ENCODE results near the gene LTBP2. TPM values are rescaled to one million over a fixed set of nuclear protein-coding genes. Genes with fewer than 3 reads are reported as not detected.

LTBP2 gene
- total RNA-seq, 2 experiments from 2014 or later = 0.10 to 0.31 TPM

DNA sequence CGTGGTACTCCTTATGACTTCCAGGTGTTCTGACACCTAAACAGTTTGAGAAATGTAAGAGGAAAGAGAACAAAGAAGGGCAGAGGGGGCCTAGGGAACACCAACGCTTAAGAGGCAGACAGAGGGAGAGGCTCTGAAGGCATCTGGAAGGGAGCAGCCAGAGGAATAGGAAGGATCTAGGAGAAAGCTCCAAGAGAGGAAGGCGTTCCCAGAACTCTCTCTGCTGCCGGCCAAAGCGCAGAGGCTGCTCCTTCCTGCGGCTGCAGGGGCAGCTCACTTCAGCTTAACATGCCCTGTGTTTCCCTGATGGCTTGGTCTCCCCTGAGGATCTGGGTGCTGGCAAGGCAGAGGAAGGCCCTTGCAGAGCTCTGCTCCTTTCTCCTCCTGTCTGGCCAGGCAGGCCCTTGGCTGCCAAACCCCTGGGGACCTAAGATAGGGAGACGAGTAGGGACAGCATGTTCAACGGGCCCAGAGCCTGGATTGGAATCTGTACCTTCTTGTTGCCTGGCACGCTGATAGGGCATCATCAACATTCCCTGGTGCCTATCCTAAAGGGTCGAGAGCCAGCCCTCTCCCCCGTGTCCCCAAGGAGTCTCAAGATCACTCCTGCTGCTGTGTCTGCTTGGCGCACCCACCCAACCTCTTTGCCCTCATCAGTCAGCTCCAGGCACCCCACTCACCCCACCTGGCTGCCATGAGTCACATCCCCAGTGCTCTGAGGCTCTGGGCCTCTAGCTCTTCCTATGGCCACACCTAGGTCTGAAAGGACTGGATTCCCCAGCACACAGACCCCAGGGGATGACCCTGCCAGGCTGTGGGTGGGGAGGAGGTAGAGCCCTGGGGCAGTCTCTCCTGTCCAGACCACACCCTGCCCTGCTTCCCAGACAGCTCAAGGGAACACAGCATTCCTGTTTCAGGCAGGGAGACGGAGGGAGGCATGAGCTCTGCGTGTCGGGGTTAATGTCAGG lies 45.6 kb downstream of the LTBP2 start:
- Mint-ChIP-seq H3K4me1 (ENCODE audit: low read depth) (peaks cover 3% of the 10 kb centered on the region), H3K27me3 (peaks cover under 1% of the 10 kb centered on the region), H3K36me3 (no peaks in the 10 kb centered on the region), H3K4me3 (no peak overlapping the region), H3K9me3 (no peaks in the 10 kb centered on the region), H3K27ac (no peak overlapping the region)
- DNase-seq = no peak
- ChIA-PET POLR2A (no interaction called here), CTCF (interaction anchor here (1.1 kb wide), 1 partner anchor 43 kb away, joined by 7 read pairs; no protein-coding TSS in a partner anchor)
- intact Hi-C loops (cut with micrococcal nuclease) = no loop called here

DNA sequence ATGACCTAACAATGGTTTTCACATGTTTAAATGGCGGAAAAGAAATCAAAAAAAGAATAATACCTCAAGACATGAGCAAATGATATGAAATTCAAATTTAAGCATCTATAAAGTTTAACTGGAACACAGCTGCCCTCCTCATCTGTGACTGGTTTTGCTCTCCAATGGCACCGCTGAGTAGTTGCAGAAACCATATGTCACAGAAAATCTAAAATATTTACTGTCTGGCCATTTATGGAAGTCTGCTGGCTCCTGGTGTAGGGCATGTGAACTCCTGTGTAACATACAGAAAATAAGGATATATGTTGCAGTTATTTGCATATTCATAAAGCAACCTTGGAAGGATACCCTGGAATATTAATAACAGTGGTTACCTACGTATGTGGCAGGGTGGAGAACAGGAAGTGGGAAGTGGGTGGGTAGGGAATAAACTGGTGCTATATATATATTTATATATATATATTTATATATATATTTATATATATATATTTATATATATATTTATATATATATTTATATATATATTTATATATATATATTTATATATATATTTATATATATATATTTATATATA lies 48.4 kb downstream of the LTBP2 start:
- Mint-ChIP-seq H3K4me1 (ENCODE audit: low read depth) (no peaks in the 10 kb centered on the region), H3K4me3 (no peak overlapping the region), H3K27me3 (no peaks in the 10 kb centered on the region), H3K9me3 (no peaks in the 10 kb centered on the region), H3K27ac (no peak overlapping the region), H3K36me3 (no peaks in the 10 kb centered on the region)
- intact Hi-C loops (cut with micrococcal nuclease) = no loop called here
- ChIA-PET CTCF (no interaction called here), POLR2A (no interaction called here)
- DNase-seq = no peak

- Mint-ChIP-seq H3K4me1 (ENCODE audit: low read depth) (no peaks in the 10 kb centered on the region), H3K27me3 (no peaks in the 10 kb centered on the region), H3K9me3 (no peaks in the 10 kb centered on the region), H3K27ac (no peak overlapping the region), H3K36me3 (no peaks in the 10 kb centered on the region), H3K4me3 (no peak overlapping the region)
- intact Hi-C loops (cut with micrococcal nuclease) = no loop called here
- DNase-seq = no peak
- ChIA-PET POLR2A (no interaction called here), CTCF (no interaction called here)
These were observed 48.8 kb downstream of the LTBP2 start for GRCh38 chr14:74563233-74563585.

DNA sequence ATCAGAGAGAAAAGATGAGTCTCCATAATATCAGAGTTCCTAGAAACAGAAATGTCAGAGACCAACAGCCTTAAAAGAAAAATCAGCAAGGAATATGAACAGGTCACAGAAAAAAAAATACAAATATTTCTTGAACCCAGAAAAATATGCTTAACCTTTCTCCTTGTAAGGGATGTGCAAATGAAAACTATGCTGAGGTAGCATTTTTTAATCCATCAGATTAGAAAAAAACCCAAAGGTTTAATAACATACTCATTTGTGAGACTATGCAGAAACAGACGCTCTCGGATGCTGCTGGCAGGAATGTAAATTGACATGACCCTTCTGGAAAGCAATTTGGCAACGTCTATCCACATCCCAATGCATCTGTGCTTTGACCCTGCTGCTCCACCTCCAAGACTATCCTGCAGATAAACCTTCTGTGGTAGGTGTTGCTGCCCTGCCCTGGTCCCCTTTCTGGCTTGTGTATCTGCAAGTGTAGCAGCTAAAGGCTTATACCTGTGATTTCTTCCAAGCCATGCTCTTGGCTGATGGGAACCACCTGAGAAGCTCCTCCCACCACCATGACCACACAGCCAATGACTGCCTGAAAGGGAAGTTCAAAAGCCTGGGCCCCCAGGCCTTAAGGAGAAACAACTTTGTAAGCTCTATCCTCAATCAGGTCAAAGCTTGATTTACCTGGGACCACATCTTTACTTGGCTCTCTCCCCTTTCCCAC lies 49.4 kb downstream of the LTBP2 start:
- H3K36me3 Mint-ChIP-seq = no peaks in the 10 kb centered on the region
- no peaks in the 10 kb centered on the region for H3K4me1 Mint-ChIP-seq (ENCODE audit: low read depth)
- H3K9me3 Mint-ChIP-seq = no peaks in the 10 kb centered on the region
- ChIA-PET POLR2A (no interaction called here), CTCF (no interaction called here)
- DNase-seq = no peak
- H3K4me3 Mint-ChIP-seq = no peak overlapping the region
- H3K27me3 Mint-ChIP-seq = no peaks in the 10 kb centered on the region
- H3K27ac Mint-ChIP-seq = no peak overlapping the region
- intact Hi-C loops (cut with micrococcal nuclease) = no loop called here

DNA sequence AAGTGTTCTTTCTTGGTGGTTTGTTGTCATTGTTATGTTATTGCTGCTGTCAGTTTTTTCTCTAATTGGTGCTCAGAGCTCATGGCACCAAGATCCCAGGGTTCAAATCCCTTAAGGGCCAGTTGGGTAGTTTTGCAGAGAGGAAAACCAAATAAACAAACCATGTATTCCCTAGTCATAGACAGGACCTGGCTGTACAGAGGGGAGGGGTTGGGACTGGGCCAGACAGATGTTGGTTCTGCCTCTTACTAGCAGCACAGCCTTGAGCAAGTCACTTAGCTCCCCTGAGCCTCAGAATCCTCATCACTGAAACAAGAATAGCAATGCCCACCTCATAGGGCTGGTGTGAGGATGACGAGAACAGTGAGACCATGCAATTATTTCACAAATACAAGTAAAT lies 53.4 kb downstream of the LTBP2 start:
- ChIA-PET CTCF (interaction anchor here (1.0 kb wide), 1 partner anchor 60 kb away, joined by 3 read pairs; no protein-coding TSS in a partner anchor), POLR2A (no interaction called here)
- no peak for DNase-seq
- intact Hi-C loops (cut with micrococcal nuclease) = no loop called here
- Mint-ChIP-seq H3K4me1 (ENCODE audit: low read depth) (no peaks in the 10 kb centered on the region), H3K36me3 (no peaks in the 10 kb centered on the region), H3K9me3 (no peaks in the 10 kb centered on the region), H3K27me3 (no peaks in the 10 kb centered on the region), H3K4me3 (no peak overlapping the region), H3K27ac (no peak overlapping the region)

- intact Hi-C loops (cut with micrococcal nuclease) = no loop called here
- Mint-ChIP-seq H3K27me3 (no peaks in the 10 kb centered on the region), H3K36me3 (no peaks in the 10 kb centered on the region), H3K4me1 (ENCODE audit: low read depth) (no peaks in the 10 kb centered on the region), H3K27ac (no peak overlapping the region), H3K9me3 (no peaks in the 10 kb centered on the region), H3K4me3 (no peak overlapping the region)
- DNase-seq = no peak
- POLR2A ChIA-PET = no interaction called here
- CTCF ChIA-PET = interaction anchor here (1.0 kb wide), 1 partner anchor 60 kb away, joined by 3 read pairs; no protein-coding TSS in a partner anchor
These were observed 54.3 kb downstream of the LTBP2 start for GRCh38 chr14:74557691-74558090.

DNA sequence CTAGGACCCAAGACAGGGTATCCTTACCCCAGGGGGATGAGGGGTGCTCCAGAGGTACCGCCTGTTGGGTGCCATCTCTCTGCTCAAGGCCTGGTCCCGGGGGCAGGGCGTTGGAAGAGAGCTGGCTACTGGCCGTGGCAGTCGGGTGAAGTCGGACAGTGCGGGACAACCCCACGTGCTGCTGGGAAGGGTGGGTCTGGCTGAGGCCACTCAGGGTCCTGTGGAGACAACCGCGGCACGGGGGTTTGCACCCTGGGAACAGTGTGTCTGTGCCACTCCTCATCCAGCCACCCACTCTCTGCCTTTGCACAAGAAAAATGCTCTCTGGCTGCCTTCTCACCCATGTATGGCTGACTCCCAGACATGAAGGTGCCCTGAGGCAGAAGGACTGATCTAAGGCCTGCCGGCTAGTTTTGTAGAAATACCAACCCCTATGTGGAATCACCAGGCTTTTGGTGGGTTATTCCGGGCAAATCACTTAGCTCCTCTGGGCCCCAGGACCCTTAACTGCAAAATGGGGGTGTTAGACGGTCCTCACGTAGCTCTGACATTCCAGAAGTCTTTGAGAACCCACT lies 56.5 kb downstream of the LTBP2 start:
- no peaks in the 10 kb centered on the region for H3K27me3 Mint-ChIP-seq
- POLR2A ChIA-PET = no interaction called here
- intact Hi-C loops (cut with micrococcal nuclease) = no loop called here
- CTCF ChIA-PET = no interaction called here
- DNase-seq = no peak
- no peak overlapping the region for H3K27ac Mint-ChIP-seq
- H3K9me3 Mint-ChIP-seq = no peaks in the 10 kb centered on the region
- no peak overlapping the region for H3K4me3 Mint-ChIP-seq
- no peaks in the 10 kb centered on the region for H3K36me3 Mint-ChIP-seq
- H3K4me1 Mint-ChIP-seq (ENCODE audit: low read depth) = no peaks in the 10 kb centered on the region

DNA sequence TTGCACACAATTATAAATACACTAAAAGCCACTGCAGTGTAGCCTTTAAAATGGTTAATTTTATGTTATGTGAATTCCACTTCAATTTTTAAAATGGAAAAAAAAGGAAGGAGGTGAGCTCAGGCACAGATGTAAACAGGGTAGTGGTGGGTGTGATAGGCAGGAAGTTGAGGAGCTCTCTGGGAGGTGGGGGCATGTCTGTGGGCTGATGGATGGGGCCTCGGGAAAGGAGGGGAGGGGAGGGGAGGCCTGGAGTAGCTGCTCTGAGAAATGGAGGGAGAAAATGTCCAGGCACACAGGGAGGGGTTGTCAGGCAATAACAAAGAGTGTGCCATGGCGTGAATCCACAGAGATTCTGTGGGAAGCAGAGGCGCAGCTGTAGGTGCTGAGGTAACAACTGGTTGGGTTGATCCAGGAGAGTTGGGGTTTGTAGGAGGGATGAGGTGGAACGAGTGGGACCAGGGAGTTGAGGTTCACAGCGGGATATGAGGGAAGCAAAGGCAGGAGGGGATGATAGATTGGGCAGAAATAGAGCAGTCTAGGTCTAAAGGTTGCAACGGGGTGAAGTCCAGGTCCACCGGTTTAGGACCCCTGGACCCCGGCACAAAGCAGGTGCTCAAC lies 57.2 kb downstream of the LTBP2 start:
- H3K9me3 Mint-ChIP-seq = no peaks in the 10 kb centered on the region
- no peaks in the 10 kb centered on the region for H3K27me3 Mint-ChIP-seq
- no peak for DNase-seq
- ChIA-PET CTCF (no interaction called here), POLR2A (no interaction called here)
- H3K36me3 Mint-ChIP-seq = no peaks in the 10 kb centered on the region
- intact Hi-C loops (cut with micrococcal nuclease) = no loop called here
- H3K4me3 Mint-ChIP-seq = no peak overlapping the region
- no peak overlapping the region for H3K27ac Mint-ChIP-seq
- H3K4me1 Mint-ChIP-seq (ENCODE audit: low read depth) = no peaks in the 10 kb centered on the region

- H3K4me3 Mint-ChIP-seq = no peak overlapping the region
- H3K4me1 Mint-ChIP-seq (ENCODE audit: low read depth) = no peaks in the 10 kb centered on the region
- intact Hi-C loops (cut with micrococcal nuclease) = no loop called here
- POLR2A ChIA-PET = no interaction called here
- H3K27me3 Mint-ChIP-seq = no peaks in the 10 kb centered on the region
- CTCF ChIA-PET = no interaction called here
- DNase-seq = no peak
- no peak overlapping the region for H3K27ac Mint-ChIP-seq
- H3K9me3 Mint-ChIP-seq = no peaks in the 10 kb centered on the region
- no peaks in the 10 kb centered on the region for H3K36me3 Mint-ChIP-seq
These were observed 59.4 kb downstream of the LTBP2 start for GRCh38 chr14:74552623-74553022.

DNA sequence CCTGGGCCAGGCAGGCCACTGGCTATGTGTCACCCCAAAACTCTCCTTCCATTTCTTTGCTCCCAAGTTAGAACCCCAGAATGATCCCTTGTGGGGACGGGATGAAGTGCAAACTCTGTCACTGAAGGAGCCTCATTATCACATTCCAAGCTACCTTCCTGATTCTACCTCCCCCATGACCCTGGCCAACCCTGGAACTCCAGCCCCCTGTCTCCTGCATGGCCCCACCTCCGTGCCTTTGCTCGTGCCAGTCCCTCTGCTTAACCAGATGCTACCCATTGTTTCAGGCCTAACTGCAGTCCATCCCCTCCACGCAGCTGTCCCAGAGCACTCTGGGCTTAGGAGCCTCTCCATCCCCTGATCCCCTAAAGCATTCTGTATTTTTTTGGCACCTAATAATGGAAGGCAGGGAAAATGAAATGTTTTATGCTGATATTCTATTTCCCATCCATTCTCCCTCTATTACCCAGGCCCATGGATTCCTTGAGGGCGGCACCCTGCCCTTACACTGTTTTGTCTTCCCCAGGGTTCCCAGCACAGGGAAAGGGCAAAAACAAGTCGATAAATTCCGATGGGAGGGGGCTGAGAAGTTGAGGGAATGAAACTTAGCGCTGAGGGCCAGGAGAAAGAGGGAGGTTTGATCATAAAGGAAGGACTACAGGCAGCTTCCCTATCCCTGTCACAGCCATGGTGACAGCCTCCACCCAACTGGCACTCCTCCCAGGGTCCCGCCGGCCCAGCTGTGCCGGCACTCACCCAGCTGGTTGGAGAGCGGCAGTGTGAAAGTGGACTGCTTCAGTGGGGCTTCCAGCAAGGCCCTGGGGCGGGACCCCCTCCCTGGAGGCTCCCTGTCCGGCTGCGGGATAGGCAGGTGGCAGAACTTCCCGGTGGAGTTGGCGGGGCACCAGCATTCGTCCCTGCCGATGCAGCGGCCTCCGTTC lies 60.3 kb downstream of the LTBP2 start:
- no peak for DNase-seq
- Mint-ChIP-seq H3K27ac (no peak overlapping the region), H3K9me3 (no peaks in the 10 kb centered on the region), H3K4me3 (no peak overlapping the region), H3K36me3 (no peaks in the 10 kb centered on the region), H3K4me1 (ENCODE audit: low read depth) (no peaks in the 10 kb centered on the region), H3K27me3 (no peaks in the 10 kb centered on the region)
- intact Hi-C loops (cut with micrococcal nuclease) = no loop called here
- ChIA-PET CTCF (no interaction called here), POLR2A (no interaction called here)

DNA sequence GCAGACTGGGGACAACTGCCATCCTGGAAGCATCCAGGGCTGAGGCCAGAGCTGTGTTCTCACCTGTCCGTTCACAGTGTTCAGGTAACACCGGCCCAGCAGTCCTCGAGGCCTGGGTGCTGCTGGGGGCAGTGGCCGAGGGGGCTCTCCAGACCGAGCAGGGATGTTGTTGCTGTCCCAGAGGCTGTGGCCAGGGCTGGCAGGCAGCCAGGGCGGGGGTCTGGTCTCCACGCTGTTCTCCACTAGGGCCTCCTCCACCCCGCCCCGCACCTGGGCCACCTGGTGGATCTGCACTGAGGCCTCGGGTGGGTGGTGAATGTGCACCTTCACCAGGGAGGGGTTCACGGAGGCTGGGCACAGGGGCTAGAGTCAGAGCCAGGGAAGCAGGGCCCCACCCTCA lies 61.0 kb downstream of the LTBP2 start:
- intact Hi-C loops (cut with micrococcal nuclease) = no loop called here
- Mint-ChIP-seq H3K4me3 (no peak overlapping the region), H3K4me1 (ENCODE audit: low read depth) (no peaks in the 10 kb centered on the region), H3K27me3 (no peaks in the 10 kb centered on the region), H3K27ac (no peak overlapping the region), H3K9me3 (no peaks in the 10 kb centered on the region), H3K36me3 (no peaks in the 10 kb centered on the region)
- ChIA-PET CTCF (no interaction called here), POLR2A (no interaction called here)
- no peak for DNase-seq
